ENCODE results near the gene MT1G. TPM values are rescaled to one million over a fixed set of nuclear protein-coding genes. Genes with fewer than 3 reads are reported as not detected.
A peak's percentile ranks its signal among the peaks of the same experiment; 100 is the strongest.

The MT1G gene
- total and polyA plus RNA-seq, 12 donors: 3.7 to 146 (median 14.1) TPM; not detected in 1

- H3K4me3 ChIP-seq: peak overlapping the region in 3 of 4 donors; percentile 14 to 66 (median 36)
- no peaks in the 10 kb centered on the region for H3K27me3 ChIP-seq
- H3K36me3 ChIP-seq (replicated peaks in 1 of 2): no peaks in the 10 kb centered on the region
- no peaks in the 10 kb centered on the region for H3K9me3 ChIP-seq (replicated peaks in 1 of 3)
- DNase-seq: peak in 2 of 7 donors; percentile 30 to 59
- H3K27ac ChIP-seq: peak overlapping the region; percentile 23 to 89 (median 75)
- WGBS, 4 donors: 20 to 34% (median 26%) methylated on average over 7 to 8 of the region's 8 CpGs
- no peak for TF ChIP-seq CTCF (IDR thresholded peaks at IDR 0.05)
- TF ChIP-seq POLR2A (IDR thresholded peaks at IDR 0.05): no peak
- intact Hi-C loops (cut with DNase I): no loop called here
- peaks cover 23 to 26% of the 10 kb centered on the region in 2 donors for H3K4me1 ChIP-seq (replicated peaks in 1 of 2)
Observed at GRCh38 chr16:56682703-56683397, 15.0 kb upstream of the MT1G start.

- TF ChIP-seq CTCF (IDR thresholded peaks at IDR 0.05) (no peak), POLR2A (IDR thresholded peaks at IDR 0.05) (peak; percentile 97 to 98)
- intact Hi-C loops (cut with DNase I): no loop called here
- Histone ChIP-seq H3K9me3 (replicated peaks in 1 of 3) (no peaks in the 10 kb centered on the region), H3K27ac (peak within 1 kb of the TSS; percentile 52 to 89 (median 75)), H3K36me3 (replicated peaks in 1 of 2) (no peaks in the 10 kb centered on the region), H3K4me1 (replicated peaks in 1 of 2) (peaks cover 23 to 26% of the 10 kb centered on the region in 2 donors), H3K27me3 (no peaks in the 10 kb centered on the region), H3K4me3 (peak within 1 kb of the TSS in 3 of 4 donors; percentile 14 to 66 (median 36))
- WGBS, 4 donors: 1% methylated on average over 31 to 49 of the region's 49 CpGs
- peak; percentile 94 to 97 (median 96) for DNase-seq
Observed at GRCh38 chr16:56681939-56682702, 14.3 kb upstream of the MT1G start, which contains the start of gene MT1X. Gene MT1X, plus strand, starts transcription at chr16:56682470. Its CDS starts 71 bp downstream, at chr16:56682541.

GRCh38 chr16:56679818-56680217 lies 12.0 kb upstream of the MT1G start:
- WGBS, 4 donors: 41 to 69% (median 61%) methylated on average over 4 to 6 of the region's 6 CpGs
- Histone ChIP-seq H3K27ac (peak overlapping the region in 3 of 5 donors; percentile 14 to 89 (median 88)), H3K27me3 (no peaks in the 10 kb centered on the region), H3K4me1 (replicated peaks in 1 of 2) (peaks cover 23 to 29% of the 10 kb centered on the region in 2 donors), H3K4me3 (no peak overlapping the region), H3K36me3 (replicated peaks in 1 of 2) (no peaks in the 10 kb centered on the region), H3K9me3 (replicated peaks in 1 of 3) (no peaks in the 10 kb centered on the region)
- TF ChIP-seq POLR2A (IDR thresholded peaks at IDR 0.05) (no peak), CTCF (IDR thresholded peaks at IDR 0.05) (no peak)
- peak in 6 of 7 donors; percentile 57 to 83 (median 72) for DNase-seq
- intact Hi-C loops (cut with DNase I): no loop called here

- no peak for DNase-seq
- intact Hi-C loops (cut with DNase I): no loop called here
Observed at GRCh38 chr16:56679078-56679730, 11.3 kb upstream of the MT1G start.

More at GRCh38 chr16:56679078-56679730, 11.3 kb upstream of the MT1G start:
- no peaks in the 10 kb centered on the region for H3K9me3 ChIP-seq (replicated peaks in 1 of 3)
- no peaks in the 10 kb centered on the region for H3K36me3 ChIP-seq (replicated peaks in 1 of 2)
- TF ChIP-seq CTCF (IDR thresholded peaks at IDR 0.05) (no peak), POLR2A (IDR thresholded peaks at IDR 0.05) (no peak)
- no peak overlapping the region for H3K4me3 ChIP-seq
- 88 to 100% (median 95%) methylated on average over 3 of the region's 3 CpGs for WGBS, 4 donors
- peaks cover 23 to 29% of the 10 kb centered on the region in 2 donors for H3K4me1 ChIP-seq (replicated peaks in 1 of 2)
- H3K27me3 ChIP-seq: no peaks in the 10 kb centered on the region
- H3K27ac ChIP-seq: peak overlapping the region in 2 of 5 donors; percentile 88 to 89

Data from adrenal gland (tissue), 12 donors.